Smooth muscle cell (in vitro differentiated cells): ENCODE results near the gene TACO1. TPM values are rescaled to one million over a fixed set of nuclear protein-coding genes. Genes with fewer than 3 reads are reported as not detected.
A peak's percentile ranks its signal among the peaks of the same experiment; 100 is the strongest.

ENCODE experiments used
- DNase-seq: peaks from one replicate; lab custom pipeline; 2025; ENCODE audit not compliant: unreplicated experiment; lab: John Stamatoyannopoulos, UW
- H2AFZ ChIP-seq: fragments of 200-600 bp; sonication (generic); 2 replicates; pipeline ENCODE4 v1.6.0; 2016; ENCODE audit warnings: antibody characterized with exemption, low read depth, mild to moderate bottlenecking
- H3F3A ChIP-seq: fragments of 200-600 bp; sonication (generic); 2 replicates; pipeline ENCODE4 v1.6.0; 2017; ENCODE audit warnings: antibody characterized with exemption, low read depth
- H3K27ac ChIP-seq: fragments of 200-600 bp; sonication (generic); 2 replicates; pipeline ENCODE4 v1.5.1; 2016; ENCODE audit warnings: low read depth, mild to moderate bottlenecking
- H3K27me3 ChIP-seq: fragments of 200-600 bp; sonication (generic); 2 replicates; pipeline ENCODE4 v1.6.1; 2016; ENCODE audit warnings: low read depth, mild to moderate bottlenecking
- H3K36me3 ChIP-seq: fragments of 200-600 bp; sonication (generic); 2 replicates; pipeline ENCODE4 v1.5.1; 2016; ENCODE audit warnings: low read depth
- H3K4me1 ChIP-seq: fragments of 200-600 bp; sonication (generic); 2 replicates; pipeline ENCODE4 v1.5.1; 2016; ENCODE audit warnings: low read depth
- H3K4me2 ChIP-seq: fragments of 200-600 bp; sonication (generic); 2 replicates; pipeline ENCODE4 v1.6.0; 2016; ENCODE audit warnings: mild to moderate bottlenecking
- H3K4me3 ChIP-seq: fragments of 200-600 bp; sonication (generic); 2 replicates; pipeline ENCODE4 v1.5.1; 2016; ENCODE audit warnings: mild to moderate bottlenecking
- H3K79me2 ChIP-seq: fragments of 200-600 bp; sonication (generic); 2 replicates; pipeline ENCODE4 v1.6.0; 2016; ENCODE audit warnings: low read depth, mild to moderate bottlenecking
- H3K9ac ChIP-seq: fragments of 200-600 bp; sonication (generic); 2 replicates; pipeline ENCODE4 v1.6.0; 2016; ENCODE audit warnings: low read depth
- H3K9me3 ChIP-seq: fragments of 200-600 bp; sonication (generic); replicated peaks from 2 replicates; pipeline ENCODE4 v1.5.1; 2016; ENCODE audit warnings: low read depth
- H4K20me1 ChIP-seq: fragments of 200-600 bp; sonication (generic); 2 replicates; pipeline ENCODE4 v1.6.0; 2016; ENCODE audit warnings: low read depth
- CTCF ChIP-seq: fragments of 200-600 bp; sonication (generic); IDR thresholded peaks from 2 replicates; pipeline ENCODE4 v1.5.1; 2017; ENCODE audit warnings: borderline replicate concordance, mild to moderate bottlenecking, antibody characterized with exemption; ENCODE audit not compliant: insufficient read depth, poor library complexity, severe bottlenecking
- WGBS: methylation state at CpG from one replicate; pipeline ENCODE4 v1.1.7; 2016; ENCODE audit warnings: low lambda C conversion rate; 5-methylcytosine and 5-hydroxymethylcytosine counted together
- polyA plus RNA-seq: library from polyadenylated mRNA; unstranded; fragments of >200 nt; fragmentation: Nextera tagmentation; extraction: Ambion mirVana; gene quantifications from 2 replicates; pipeline ENCODE4 v1.2.1, GENCODE V29; 2016
- total RNA-seq: library from RNA; depleted of rRNA; stranded (reverse); fragments of >200 nt; gene quantifications from 2 replicates; pipeline ENCODE4 v1.2.3, GENCODE V29; 2014

Gene TACO1
- total RNA-seq: 9.6 and 12.7 TPM in 2 replicates
- polyA plus RNA-seq: 25.1 and 32.3 TPM in 2 replicates

- DNase-seq: peak; percentile 19
- H3K9me3 ChIP-seq: no peaks in the 10 kb centered on the region
Measured at GRCh38 chr17:63600569-63601438, at the start of gene TACO1. Gene TACO1 (plus strand): TSS chr17:63600895. CDS start chr17:63601084, 189 bp downstream.

GRCh38 chr17:63552211-63552610 is 48.5 kb upstream of the TACO1 start:
- H3K9me3 ChIP-seq: no peaks in the 10 kb centered on the region
- peak overlapping the region; percentile 7 for H3K9ac ChIP-seq
- peak overlapping the region; percentile 97 for H3K4me2 ChIP-seq
- H3F3A ChIP-seq: peaks cover 4% of the 10 kb centered on the region
- H3K4me1 ChIP-seq: peaks cover 9% of the 10 kb centered on the region
- H4K20me1 ChIP-seq: peaks cover 61% of the 10 kb centered on the region
- peak overlapping the region; percentile 84 for H3K27ac ChIP-seq
- H2AFZ ChIP-seq: no peak overlapping the region
- peak overlapping the region; percentile 69 for H3K4me3 ChIP-seq
- TF ChIP-seq CTCF: no peak
- H3K79me2 ChIP-seq: peaks cover 58% of the 10 kb centered on the region
- no peaks in the 10 kb centered on the region for H3K36me3 ChIP-seq
- no peaks in the 10 kb centered on the region for H3K27me3 ChIP-seq
- no peak for DNase-seq
- WGBS: 67% methylated on average over 6 of the region's 6 CpGs

More at GRCh38 chr17:63600569-63601438, at the start of gene TACO1:
- Histone ChIP-seq H3K79me2 (peaks cover 12% of the 10 kb centered on the region), H3F3A (no peaks in the 10 kb centered on the region), H3K27ac (peak within 1 kb of the TSS; percentile 36), H3K36me3 (no peaks in the 10 kb centered on the region), H3K9ac (peak within 1 kb of the TSS; percentile 95), H3K4me3 (peak within 1 kb of the TSS; percentile 85), H3K27me3 (no peaks in the 10 kb centered on the region), H2AFZ (peak within 1 kb of the TSS; percentile 95), H3K4me1 (peaks cover 13% of the 10 kb centered on the region), H3K4me2 (peak within 1 kb of the TSS; percentile 97), H4K20me1 (no peaks in the 10 kb centered on the region)
- WGBS: 3% methylated on average over 38 of the region's 61 CpGs
- TF ChIP-seq CTCF: no peak

- no peak overlapping the region for H3K4me3 ChIP-seq
- H3F3A ChIP-seq: peaks cover 4% of the 10 kb centered on the region
- 97% methylated on average over 7 of the region's 7 CpGs for WGBS
- no peak overlapping the region for H2AFZ ChIP-seq
- H3K79me2 ChIP-seq: peaks cover 90% of the 10 kb centered on the region
- no peaks in the 10 kb centered on the region for H3K9me3 ChIP-seq
- H4K20me1 ChIP-seq: peaks cover 93% of the 10 kb centered on the region
- H3K4me1 ChIP-seq: peaks cover 9% of the 10 kb centered on the region
- H3K9ac ChIP-seq: no peak overlapping the region
- H3K36me3 ChIP-seq: no peaks in the 10 kb centered on the region
- H3K27ac ChIP-seq: no peak overlapping the region
- no peak for TF ChIP-seq CTCF
- H3K4me2 ChIP-seq: no peak overlapping the region
- H3K27me3 ChIP-seq: no peaks in the 10 kb centered on the region
- DNase-seq: no peak
Measured at GRCh38 chr17:63555500-63556156, 45.1 kb upstream of the TACO1 start.
